Activated CD4-positive, alpha-beta T cell treated with anti-CD3 and anti-CD28 coated beads, Interleukin-2, amount 50 U/mL, for 1 hour (primary cell): Measurements from ENCODE around the gene DNAJC17.

Source experiments
- DNase-seq: peaks from one replicate; pipeline ENCODE4 v3.0.0-alpha.2; 2020

DNAJC17 gene

DNA sequence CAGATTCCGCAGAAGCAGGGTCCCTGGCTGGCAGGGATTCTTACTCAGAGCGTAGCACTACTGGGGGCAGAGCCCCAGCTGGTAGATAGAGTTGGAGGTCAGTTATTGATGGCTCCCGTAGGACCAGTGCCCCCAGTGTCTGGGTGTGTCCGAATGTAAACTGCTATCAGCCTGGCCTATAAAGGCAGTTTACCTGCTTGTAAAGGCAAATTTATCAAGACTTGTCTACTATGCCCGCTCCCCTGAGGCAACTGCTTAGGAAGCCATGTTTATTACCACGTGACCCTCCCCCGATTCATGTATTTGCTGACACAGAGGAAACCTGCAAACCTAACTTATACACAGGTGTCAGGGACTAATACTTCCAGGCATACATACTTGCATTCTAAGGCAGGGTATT lies 21.8 kb upstream of the DNAJC17 start:
- no peak for DNase-seq

DNA sequence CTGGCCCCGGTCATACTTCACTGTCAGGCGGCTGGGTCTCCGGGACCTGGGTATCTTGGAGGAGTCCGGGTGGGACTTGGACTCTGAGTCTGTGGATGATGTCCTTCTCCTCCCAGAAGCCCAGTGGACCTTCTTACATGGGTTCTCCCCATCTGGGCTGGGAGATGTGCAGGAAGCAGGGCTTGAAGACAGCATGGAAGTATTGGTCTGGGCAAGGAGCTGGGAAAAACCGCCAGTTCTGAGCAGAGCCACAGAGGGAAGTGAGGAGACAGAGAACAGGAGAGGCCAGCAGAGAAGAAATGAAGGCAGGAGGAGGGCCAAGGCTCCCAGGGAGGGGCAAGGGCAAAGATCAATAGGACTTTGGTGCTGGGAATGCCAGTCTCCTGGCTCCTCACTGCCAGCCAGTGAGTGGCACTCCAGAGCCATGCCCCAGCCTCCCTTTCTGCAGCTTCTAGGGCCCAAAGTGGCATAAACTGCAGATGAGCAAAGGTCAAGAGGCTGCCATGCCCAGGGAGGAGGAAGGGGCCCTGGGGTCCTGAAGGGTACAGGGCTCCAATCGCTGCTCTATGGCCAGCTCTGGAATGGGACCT lies 21.3 kb upstream of the DNAJC17 start, which contains the start of gene PPP1R14D:
Gene PPP1R14D, minus strand, starts transcription at position 262 of the 590 bp plus-strand sequence. Its CDS starts 67 bp downstream, at position 195.
- no peak for DNase-seq

DNA sequence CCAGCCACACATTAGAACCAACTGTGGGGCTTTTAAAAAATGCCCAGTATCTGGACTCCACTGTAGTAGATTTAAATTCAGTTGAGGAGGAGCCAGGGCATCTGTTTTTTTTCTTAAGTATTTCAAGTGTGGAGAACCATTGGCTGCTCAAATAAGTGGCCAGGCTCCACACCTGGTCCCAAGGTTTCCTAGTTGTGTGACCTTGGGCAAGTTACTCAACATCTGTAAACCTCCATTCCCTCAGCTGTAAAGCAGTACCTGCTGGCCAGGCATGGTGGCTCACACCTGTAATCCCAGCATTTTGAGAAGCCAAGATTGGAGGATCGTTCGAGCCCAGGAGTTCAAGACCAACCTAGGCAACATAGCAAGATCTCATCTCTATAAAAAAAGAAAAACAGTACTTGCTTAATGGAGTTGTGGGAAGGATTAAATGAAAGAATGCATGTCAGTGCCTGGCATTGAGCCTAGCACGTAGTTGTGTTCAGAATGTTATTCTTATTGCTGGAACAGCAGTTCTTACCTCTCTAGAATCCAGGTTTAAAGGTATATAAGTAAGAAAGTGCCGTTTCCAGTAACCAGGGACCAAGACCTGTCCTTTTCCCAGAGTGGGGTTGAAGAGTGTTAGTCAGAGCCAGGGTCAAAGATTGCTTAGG lies 19.3 kb upstream of the DNAJC17 start:
- DNase-seq, result no peak

DNA sequence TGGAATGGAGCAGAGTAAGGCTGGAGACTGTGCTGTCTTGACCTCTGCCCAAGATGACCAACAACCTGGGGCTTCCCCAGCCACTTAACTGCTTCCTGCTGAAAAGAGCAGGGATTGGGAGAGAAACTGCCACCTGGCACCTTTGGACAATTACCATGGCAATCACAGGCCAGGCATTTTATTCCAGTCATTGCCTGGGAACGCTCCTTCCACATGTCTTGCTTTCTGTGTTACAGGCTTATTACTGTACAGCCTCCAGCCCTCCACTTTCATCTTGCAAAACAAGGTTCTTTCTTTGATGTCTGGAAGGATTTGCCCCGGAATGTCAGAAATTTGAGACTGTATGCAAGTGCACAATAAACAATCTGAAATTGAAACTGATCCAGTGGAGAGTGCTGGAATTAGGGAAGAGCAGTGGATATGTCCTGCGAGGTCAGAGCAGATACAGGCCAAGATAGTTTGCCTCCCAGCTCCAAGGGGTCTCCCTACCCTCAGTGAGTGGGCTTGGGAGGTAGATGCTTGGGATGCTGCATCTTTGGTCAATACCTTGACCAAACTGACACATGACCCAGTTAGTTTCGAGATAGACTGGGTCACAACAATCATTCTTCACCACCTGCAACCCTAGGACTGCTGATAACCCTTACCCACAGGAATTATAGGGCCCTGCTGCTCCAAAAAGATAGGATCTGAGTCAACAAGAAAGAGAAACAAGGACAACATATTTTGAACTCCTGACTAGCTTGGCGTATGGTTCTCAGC lies 18.6 kb upstream of the DNAJC17 start:
- DNase-seq, result no peak

DNA sequence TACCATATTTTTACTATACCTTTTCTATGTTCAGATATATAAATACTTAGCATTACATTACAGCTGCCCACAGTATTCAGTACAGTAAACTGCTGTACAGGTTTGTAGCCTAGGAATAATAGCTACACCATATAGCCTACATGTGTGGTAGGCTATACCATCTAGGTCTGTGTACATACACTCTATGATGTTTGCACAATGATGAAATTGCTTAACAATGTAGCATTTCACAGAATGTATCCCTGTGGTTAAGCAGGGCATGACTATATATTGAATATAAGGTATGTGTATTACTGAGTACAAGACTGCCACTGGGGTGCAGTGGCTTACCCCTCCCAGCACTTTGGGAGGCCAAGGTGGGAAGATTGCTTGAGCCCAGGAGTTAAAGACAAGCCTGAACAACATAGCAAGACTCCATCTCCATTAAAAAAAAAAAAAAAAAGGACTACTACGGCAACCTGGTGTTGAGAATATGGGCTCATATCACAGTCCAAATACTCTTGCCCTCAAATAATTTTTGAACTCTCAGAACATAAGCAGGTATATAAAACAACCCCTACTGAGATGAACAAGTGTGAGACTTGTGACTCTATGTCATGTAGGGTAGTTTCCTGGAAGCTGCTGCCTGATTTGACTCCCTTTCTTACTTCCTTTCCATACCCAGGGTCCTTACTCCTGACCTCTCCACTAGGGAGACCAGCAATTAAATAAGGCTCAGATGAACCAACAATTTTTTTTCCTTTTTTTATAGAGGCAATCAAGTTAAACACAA lies 16.5 kb upstream of the DNAJC17 start:
- no peak for DNase-seq

DNA sequence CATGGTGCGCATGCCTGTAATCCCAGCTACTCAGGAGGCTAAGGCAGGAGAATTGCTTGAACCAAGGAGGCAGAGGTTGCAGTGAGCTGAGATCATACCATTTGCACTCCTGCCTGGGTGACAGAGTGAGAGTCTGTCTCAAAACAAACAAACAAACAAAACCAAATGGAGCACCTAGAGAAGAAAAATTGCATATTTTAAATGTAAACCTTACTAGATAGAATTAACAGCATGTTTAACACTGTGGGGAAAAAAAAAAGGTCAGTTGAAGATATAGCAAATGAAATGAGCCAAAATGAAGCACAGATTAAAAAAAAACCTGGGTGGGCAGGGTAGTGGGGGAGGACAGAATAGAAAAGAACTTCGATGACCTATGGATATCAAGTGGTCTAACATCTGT lies 13.9 kb upstream of the DNAJC17 start:
- no peak for DNase-seq

DNA sequence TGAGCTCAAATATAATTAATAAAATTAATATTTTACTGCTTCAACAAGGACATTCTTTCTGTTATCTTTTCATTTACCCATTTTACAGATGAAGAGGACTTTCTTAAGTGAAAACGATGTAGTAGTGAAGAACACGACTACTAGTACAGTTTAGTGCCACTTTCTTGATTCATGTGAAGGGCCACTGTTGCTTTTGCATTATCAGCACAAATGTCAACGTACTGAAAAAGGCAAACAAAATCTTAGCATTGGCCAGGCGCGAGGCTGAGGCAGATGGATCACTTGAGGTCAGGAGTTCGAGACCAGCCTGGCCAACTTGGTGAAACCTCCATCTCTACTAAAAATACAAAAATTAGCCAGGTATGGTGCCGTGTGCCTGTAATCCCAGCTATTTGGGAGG lies 11.8 kb upstream of the DNAJC17 start:
- DNase-seq, result no peak

DNA sequence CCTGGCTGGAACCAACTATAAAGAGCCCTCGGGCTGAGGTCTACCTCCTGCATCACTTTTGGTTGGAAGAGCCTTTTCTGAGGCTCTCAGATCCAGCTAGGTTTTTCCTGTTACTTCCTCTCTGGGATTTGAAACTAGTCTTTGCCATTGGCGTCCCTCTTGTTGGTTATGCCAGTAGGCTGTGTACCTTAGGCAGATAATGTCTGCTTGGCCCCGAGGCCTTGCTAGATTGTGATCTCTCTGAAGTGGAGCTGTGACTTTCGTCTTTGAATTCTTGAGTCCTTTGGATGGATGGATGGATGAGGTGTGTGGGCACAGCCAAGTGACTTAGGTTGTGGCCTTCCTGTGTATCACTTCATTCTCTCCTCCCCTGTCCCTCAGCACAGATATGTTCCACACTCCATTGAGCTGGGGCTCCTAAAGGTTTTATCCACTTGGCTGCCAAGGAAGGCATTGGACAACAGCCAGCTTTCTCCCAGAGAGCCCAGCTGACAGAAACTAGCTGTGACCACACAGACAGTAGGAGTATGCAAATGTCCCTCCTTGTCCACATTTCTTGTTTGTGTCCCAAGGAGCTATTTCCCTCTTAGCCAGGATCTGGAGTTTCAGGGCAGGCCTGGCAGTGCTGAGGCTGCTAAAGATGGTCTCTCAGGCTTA lies 7.9 kb upstream of the DNAJC17 start:
- no peak for DNase-seq

DNA sequence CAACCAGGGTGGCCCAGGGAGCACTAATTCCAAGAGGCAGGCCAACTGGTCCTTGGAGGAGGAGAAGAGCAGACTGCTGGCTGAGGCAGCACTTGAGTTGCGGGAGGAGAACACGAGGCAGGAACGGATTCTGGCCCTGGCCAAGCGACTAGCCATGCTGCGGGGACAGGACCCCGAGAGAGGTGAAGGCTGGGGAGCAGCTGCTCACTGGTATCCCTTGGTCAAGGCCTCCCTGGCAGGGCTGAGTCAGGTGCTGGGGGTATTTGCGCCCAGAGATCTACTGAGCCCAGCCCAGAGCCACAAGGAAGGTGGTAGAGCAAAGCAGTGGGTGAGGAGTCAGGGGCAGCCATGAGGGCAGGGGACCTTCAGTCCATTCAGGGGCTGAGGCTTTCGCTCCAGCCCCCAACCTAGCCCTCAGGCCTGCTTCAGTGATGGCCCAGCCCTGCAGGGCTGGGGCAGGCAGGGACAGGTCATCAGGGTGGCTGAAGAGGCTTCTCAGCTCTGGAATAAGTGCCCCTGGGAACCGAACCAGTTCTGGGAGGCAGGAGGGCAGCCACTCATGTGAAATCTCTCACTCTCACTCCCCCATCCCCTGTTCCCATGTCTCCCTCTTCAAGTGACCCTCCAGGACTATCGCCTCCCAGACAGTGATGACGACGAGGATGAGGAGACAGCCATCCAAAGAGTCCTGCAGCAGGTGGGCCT lies 5.6 kb upstream of the DNAJC17 start:
- DNase-seq, result no peak

DNA sequence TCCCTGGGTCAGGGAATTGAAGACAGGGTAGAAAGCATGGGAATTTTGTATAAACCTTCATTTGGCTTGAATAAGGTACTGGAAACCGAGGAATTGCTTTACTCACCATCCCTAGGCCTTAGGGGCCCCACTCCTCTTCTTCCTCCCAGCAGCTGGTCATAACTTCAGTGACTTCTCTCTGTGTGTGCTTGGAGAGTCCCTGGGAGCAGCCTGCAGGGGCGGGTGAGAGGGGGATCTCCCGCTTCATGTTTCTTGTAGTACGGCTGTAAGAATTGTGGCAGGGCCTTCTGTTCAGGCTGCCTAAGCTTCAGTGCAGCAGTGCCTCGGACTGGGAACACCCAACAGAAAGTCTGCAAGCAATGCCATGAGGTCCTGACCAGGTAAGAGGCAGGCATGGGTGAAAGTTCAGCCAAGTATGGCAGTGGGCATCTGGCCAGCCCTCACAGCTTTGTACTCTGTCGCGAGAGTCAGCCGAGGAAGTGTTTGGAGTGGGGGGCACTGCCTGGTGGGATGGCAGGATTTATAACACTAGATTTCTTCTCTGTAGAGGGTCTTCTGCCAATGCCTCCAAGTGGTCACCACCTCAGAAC lies 1.7 kb upstream of the DNAJC17 start:
- DNase-seq, result no peak

DNA sequence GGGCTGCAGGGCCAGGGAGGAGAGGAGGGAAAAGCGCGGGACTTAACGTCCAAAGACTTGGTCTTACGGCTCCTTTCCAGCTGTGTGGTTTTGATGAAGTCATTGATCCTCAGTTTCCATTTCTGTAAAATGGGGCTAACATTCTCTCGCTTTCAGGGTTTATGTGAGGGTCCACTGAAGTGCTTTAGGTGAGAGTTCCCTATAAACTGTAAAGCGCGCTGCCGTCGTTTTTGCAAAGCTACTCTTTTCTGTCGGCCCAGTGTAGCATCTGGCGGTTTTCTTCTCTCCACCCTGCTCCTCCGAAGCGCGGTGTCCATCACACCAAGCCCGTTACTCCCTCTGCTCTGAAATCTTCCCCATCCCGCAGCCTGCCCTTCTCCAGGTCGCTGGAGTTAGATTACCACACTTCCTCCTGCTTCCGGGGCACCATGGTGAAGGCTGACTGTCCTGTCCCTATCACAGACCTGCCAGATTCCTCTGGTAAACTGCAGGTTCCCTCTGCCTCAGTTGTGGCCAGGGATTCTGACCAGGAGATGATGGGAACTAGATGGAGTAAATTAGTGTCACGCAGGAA lies 702 bp upstream of the DNAJC17 start:
- no peak for DNase-seq

DNA sequence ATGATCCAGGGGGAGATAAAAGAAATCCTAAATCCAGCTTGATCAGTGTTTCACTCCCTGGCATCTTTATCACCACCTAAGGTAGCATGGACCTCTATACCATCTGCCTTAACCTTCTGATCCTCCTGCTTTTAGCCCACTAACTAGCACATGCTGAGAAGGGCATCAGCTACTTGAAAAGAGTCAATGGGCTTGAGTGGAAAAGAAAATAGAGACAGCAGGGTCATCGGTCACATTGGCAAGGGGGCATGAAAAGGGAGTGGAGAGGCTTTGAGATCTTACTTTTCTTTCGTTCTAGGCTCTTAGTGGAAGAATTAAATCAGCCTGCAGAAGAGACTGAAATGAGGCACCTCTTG lies 623 bp downstream of the DNAJC17 start:
- DNase-seq, result no peak

DNA sequence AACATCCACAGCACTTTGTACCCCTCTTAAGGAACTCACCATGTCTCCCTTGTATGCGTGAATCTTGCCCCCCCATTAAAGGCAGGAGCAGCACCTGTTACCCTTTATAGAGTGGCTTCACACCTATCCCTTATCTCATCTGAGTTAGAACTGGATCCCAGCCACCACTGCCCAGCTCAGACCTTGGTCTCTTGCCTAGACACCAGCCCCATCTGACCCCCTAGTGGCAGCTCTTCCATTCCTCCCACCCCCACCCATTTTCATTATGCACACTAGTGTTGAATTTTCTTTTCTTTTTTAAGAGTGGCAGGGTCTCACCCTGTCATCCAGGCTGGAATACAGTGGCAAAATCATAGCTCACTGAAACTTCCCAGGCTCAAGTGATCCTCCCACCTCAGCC lies 3.6 kb downstream of the DNAJC17 start:
- no peak for DNase-seq

DNA sequence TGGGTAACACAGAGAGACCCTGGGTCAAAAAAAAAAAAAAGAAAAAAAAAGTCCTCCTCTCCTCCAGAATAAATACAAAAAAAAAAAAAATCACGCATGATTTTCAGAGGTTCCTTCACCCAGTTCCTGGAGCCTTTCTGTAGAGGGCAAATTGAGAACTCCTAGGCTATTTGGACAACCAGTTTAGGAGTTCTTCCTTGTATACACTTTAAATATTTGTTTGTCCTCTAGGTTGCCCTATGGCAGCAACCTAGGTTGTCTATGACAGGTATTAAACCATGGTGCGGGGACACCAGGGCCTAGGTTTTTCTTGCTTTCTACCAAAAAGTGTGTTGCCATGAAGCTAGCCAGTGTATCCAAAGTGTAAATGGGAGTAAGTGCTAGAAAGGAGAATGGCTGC lies 4.2 kb downstream of the DNAJC17 start:
- no peak for DNase-seq

DNA sequence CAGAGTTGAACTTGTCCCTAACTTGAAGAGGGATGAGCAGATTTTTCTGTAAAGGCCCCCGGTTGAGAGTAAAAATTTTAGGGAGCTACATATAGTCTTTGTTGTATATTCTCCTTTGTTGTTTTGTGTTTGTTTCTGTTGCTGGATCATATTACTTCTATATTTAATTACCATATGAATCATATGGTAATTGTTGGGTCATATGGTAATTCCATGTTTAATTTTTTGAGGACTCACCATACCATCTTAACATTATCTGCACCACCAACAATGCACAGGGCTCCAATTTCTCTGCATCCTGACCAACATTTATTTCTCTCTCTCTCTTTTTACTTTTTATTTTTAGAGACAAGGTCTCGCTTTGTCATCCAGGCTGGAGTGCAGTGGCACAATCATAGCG lies 7.8 kb downstream of the DNAJC17 start:
- DNase-seq, result no peak

DNA sequence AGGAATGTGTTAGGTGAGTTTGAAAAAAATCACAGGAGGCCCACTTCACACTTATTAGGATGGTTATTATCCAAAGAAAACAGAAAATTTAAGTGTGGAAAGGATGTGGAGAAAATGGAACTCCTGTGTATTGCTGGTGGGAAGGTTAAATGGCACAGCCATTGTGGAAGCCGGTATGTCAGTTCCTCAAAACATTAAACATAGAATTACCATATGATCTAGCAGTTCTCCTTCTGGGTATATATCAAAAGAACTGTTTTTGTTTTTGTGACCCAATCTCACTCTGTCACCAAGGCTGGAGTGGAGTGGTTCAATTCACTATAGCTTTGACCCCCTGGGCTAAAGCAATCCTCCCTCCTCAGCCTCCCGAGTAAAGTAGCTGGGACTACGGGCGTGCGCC lies 10.8 kb downstream of the DNAJC17 start:
- DNase-seq, result no peak

DNA sequence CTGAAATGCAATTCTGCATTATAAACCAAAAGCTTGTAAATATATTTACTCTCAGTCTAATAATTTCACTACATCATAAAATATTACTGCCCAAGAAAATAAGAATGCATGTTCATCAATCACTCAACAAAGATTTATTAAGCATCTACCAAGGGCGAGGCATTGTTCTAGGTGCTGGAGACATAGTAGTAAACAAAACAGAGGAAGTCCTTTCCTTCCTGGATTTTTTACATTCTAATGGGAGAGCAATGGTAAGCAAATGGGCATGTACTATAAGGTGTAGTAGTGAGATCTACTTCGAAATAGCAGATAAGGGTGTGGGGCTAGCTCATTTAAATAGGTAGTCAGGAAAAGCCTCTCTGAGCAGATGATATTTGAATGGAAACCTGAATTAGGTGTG lies 11.2 kb downstream of the DNAJC17 start:
- DNase-seq, result no peak

DNA sequence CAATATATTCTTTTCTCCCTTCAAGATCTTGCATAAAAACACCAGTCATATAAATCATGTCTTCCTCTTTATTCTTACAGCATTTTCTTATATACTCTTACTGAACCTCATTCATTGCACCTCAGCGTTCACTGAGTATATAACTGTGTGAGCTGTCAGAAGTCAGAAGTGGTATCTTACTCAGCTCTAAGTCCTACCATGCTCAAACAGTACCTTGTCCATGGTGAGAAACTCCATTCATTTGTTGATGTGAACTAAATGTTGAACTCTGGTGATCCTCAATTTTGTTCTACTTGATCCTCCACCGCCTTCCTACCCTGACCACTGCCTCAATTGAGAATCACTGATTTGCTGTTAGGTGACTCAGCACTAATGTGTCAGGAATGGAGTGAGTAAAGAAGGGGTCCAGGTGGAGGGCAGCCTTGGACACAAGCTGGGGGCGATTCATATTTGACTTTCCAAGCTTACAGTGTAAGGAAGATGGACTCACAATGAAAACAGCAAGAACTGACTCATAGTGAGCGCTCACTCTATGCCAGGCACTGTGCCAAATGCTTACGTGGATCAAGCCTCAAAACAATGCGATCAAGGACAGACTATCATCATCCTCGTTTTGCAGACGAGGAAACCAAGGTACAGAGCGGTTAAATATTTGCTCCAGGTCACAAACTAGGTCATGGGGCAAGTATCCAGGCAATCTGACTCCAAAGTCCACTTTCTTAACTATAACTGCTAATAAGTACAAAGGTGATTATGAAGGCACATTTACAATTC lies 13.9 kb downstream of the DNAJC17 start:
- no peak for DNase-seq

DNA sequence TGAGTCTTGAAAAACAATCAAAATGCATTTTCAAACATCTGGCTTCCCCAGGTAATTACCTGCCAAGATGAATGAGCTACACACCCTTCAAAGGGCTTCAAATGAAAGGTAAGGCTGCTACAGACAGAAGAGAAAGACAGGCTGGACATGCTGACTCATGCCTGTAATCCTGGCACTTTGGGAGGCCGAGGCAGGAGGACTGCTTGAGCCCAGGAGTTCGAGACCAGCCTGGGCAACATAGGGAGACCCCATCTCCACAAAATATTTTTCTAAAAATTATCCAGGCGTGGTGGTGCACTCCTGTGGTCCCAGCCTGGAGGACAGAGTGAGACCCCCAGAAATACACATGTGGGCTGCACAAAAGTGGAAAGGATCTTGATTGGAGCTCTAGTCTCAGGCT lies 14.9 kb downstream of the DNAJC17 start:
- DNase-seq, result no peak

DNA sequence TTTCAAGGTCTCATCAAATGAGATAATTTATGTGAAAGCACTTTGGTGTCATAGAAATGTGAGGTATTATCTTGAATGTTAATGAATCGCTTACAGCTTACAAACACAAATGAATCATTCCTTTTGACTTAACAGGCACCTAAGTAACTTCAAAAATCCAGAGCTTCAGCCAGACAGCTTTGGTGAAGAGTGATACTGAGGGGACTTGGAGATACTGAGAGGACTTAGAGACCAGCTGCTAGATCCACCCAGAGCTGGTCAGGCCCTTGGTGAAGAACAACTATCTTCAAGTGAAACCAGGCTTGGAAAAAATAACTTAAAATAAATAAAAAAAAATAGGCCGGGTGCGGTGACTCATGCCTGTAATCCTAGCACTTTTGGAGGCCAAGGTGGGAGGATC lies 16.6 kb downstream of the DNAJC17 start:
- DNase-seq, result no peak

DNA sequence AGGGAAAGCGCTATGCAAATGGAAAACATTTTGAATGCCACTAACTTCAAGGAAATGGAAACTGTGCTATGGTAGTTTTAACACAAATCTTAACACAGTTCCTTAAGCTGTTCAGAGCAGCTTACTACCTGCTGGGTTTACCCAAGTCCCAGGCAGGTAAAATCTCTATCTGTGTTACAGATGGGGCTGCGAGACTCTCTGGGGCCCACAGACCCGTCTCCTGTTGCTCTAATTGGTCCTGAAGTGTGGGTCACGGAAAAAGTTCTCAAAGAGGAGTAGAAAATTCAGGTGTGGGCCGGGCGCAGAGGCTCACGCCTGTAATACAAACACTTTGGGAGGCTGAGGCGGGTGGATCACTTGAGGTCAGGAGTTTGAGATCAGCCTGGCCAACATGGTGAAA lies 17.3 kb downstream of the DNAJC17 start:
- DNase-seq, result no peak
